NCI-H510A (cell line): ENCODE measurements around the gene ZNF660.
"Not testable (repeated sequence)": the region's sequence is repeated elsewhere in the genome, so short reads cannot be mapped to it uniquely, and the experiment has no call there.

Source experiments
- DNase-seq: peaks from one replicate; lab custom pipeline; 2025; lab: John Stamatoyannopoulos, UW

The ZNF660 gene

GRCh38 chr3:44584646-44585501, at the start of gene ZNF660:
TSS of gene ZNF660 (plus strand) at chr3:44584964. CDS start at chr3:44594194, 9,230 bp downstream.
- DNase-seq = peak; percentile 51

- DNase-seq = no peak
Measured at GRCh38 chr3:44535364-44535763, 49.4 kb upstream of the ZNF660 start.

- not testable (repeated sequence) for DNase-seq
Measured at GRCh38 chr3:44544811-44545210, 40.0 kb upstream of the ZNF660 start.

- no peak for DNase-seq
Measured at GRCh38 chr3:44554626-44555592, 29.9 kb upstream of the ZNF660 start, which contains the start of gene ZKSCAN7. TSS of gene ZKSCAN7 (plus strand) at chr3:44555193. CDS start at chr3:44557048, 1,855 bp downstream.

- DNase-seq = no peak
Measured at GRCh38 chr3:44555723-44556122, 29.0 kb upstream of the ZNF660 start.

GRCh38 chr3:44557074-44557473, 27.7 kb upstream of the ZNF660 start:
- DNase-seq = no peak

GRCh38 chr3:44561076-44561475, 23.7 kb upstream of the ZNF660 start:
- DNase-seq = no peak

GRCh38 chr3:44562147-44562546, 22.6 kb upstream of the ZNF660 start:
- DNase-seq = no peak

- no peak for DNase-seq
Measured at GRCh38 chr3:44568561-44568960, 16.2 kb upstream of the ZNF660 start.

- no peak for DNase-seq
Measured at GRCh38 chr3:44571024-44571423, 13.7 kb upstream of the ZNF660 start.

GRCh38 chr3:44576613-44577012, 8.2 kb upstream of the ZNF660 start:
- DNase-seq = no peak

GRCh38 chr3:44577354-44577952, 7.3 kb upstream of the ZNF660 start:
- DNase-seq = not testable (repeated sequence)

GRCh38 chr3:44578316-44578715, 6.4 kb upstream of the ZNF660 start:
- not testable (repeated sequence) for DNase-seq

- not testable (repeated sequence) for DNase-seq
Measured at GRCh38 chr3:44578924-44579515, 5.7 kb upstream of the ZNF660 start.

- DNase-seq = not testable (repeated sequence)
Measured at GRCh38 chr3:44579749-44580148, 5.0 kb upstream of the ZNF660 start.

- not testable (repeated sequence) for DNase-seq
Measured at GRCh38 chr3:44580971-44581370, 3.8 kb upstream of the ZNF660 start.

- DNase-seq = no peak
Measured at GRCh38 chr3:44596621-44597020, 11.9 kb downstream of the ZNF660 start.

- DNase-seq = no peak
Measured at GRCh38 chr3:44601749-44602148, 17.0 kb downstream of the ZNF660 start.

GRCh38 chr3:44612678-44613077, 27.9 kb downstream of the ZNF660 start:
- no peak for DNase-seq

- DNase-seq = peak; percentile 66
Measured at GRCh38 chr3:44624749-44625480, 40.2 kb downstream of the ZNF660 start, which contains the start of gene ZNF197. TSS of gene ZNF197 (plus strand) at chr3:44625036. CDS start at chr3:44629155, 4,119 bp downstream.

- no peak for DNase-seq
Measured at GRCh38 chr3:44628716-44629115, 44.0 kb downstream of the ZNF660 start.
